Testis (tissue), 2 donors: ENCODE data around the gene SLC47A1.

ENCODE experiments used
- POLR2A ChIP-seq: fragments of 450-650 bp; IDR thresholded peaks from one replicate; pipeline ENCODE4 v1.6.1; 2017; ENCODE audit warnings: antibody characterized with exemption, mild to moderate bottlenecking, moderate library complexity
- TF ChIP-seq, protein P1 (sequence below), 3 experiments: fragments of 450-650 bp in 2 of 3; fragments of 200-600 bp in 1 of 3; sonication (generic) in 1 of 3; IDR thresholded peaks; one replicate each; pipeline ENCODE4 v1.5.1; 2016 to 2019; ENCODE audit warnings: antibody characterized with exemption in 3 of 3, mild to moderate bottlenecking in 2 of 3, moderate library complexity in 1 of 3

DNA sequence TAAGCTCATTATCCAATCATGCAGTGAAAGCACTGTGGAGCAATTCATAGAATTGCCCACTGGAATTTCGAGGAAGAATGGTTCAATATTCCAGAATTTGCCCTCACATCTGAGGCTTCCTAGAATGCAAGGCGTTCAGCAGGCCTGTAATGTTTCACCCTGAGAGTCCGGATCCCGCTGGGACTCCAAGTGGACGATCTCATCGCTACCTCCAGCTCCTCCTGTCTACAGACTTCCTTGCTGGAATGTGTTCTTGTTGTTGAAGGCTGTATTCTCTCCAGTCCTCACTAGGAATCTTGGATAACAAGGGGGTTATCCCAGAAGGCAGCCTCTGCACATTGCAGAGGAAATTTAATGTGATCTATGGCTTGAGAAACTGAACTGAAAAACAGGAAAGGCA, 7.8 kb downstream of the SLC47A1 start:
- TF ChIP-seq, protein P1, sequence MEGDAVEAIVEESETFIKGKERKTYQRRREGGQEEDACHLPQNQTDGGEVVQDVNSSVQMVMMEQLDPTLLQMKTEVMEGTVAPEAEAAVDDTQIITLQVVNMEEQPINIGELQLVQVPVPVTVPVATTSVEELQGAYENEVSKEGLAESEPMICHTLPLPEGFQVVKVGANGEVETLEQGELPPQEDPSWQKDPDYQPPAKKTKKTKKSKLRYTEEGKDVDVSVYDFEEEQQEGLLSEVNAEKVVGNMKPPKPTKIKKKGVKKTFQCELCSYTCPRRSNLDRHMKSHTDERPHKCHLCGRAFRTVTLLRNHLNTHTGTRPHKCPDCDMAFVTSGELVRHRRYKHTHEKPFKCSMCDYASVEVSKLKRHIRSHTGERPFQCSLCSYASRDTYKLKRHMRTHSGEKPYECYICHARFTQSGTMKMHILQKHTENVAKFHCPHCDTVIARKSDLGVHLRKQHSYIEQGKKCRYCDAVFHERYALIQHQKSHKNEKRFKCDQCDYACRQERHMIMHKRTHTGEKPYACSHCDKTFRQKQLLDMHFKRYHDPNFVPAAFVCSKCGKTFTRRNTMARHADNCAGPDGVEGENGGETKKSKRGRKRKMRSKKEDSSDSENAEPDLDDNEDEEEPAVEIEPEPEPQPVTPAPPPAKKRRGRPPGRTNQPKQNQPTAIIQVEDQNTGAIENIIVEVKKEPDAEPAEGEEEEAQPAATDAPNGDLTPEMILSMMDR (IDR thresholded peaks at IDR 0.05): no peak
- no peak for TF ChIP-seq POLR2A
